H1 (cell line): Measurements from ENCODE around the gene GPBP1. TPM values are rescaled to one million over a fixed set of nuclear protein-coding genes. Genes with fewer than 3 reads are reported as not detected.

Experiments used
- CTCF ChIA-PET: fragments of 300-600 bp; sonication (Branson Sonifier 250); formaldehyde crosslinking; loops from one replicate; lab custom pipeline; 2021; ENCODE audit not compliant: partially characterized antibody; lab: Charles Lee
- POLR2A ChIA-PET: fragments of 300-600 bp; sonication (Branson Sonifier 250); formaldehyde crosslinking; loops from one replicate; lab custom pipeline; 2021; ENCODE audit warnings: inconsistent platforms; ENCODE audit not compliant: partially characterized antibody; lab: Charles Lee
- DNase-seq, 2 experiments: peaks; one replicate each; pipeline versions ENCODE4 v3.0.0 to v3.0.0-alpha.2; 2010 to 2022; ENCODE audit warnings: low spot score in 2 of 2, low read depth in 1 of 2, mixed read lengths in 1 of 2
- FAIRE-seq: peaks from 2 replicates; lab custom pipeline; 2011; peaks lifted over from hg19 to GRCh38; lab: Jason Lieb, UNC
- H2AFZ ChIP-seq: 2 replicates; pipeline ENCODE4 v1.8.1; 2012; ENCODE audit warnings: low read length, inconsistent platforms
- H2AK5ac ChIP-seq: 2 replicates; pipeline ENCODE4 v1.6.1; 2013; ENCODE audit warnings: low read depth, low read length
- H2BK120ac ChIP-seq: replicated peaks from 2 replicates; pipeline ENCODE3; 2013; ENCODE audit warnings: low read depth, low read length, inconsistent platforms
- H2BK12ac ChIP-seq: 2 replicates; pipeline ENCODE4 v1.6.1; 2013; ENCODE audit warnings: low read depth, low read length
- H2BK15ac ChIP-seq: 2 replicates; pipeline ENCODE4 v1.6.1; 2013; ENCODE audit warnings: low read length
- H2BK20ac ChIP-seq: 2 replicates; pipeline ENCODE4 v1.6.1; 2013; ENCODE audit warnings: low read length
- H2BK5ac ChIP-seq: 2 replicates; pipeline ENCODE4 v1.6.1; 2013; ENCODE audit warnings: low read depth, low read length
- H3K14ac ChIP-seq: 2 replicates; pipeline ENCODE4 v1.6.1; 2013; ENCODE audit warnings: inconsistent platforms; ENCODE audit not compliant: insufficient read length
- H3K18ac ChIP-seq: 2 replicates; pipeline ENCODE4 v1.6.1; 2013; ENCODE audit warnings: low read length; ENCODE audit errors: extremely low read depth
- H3K23ac ChIP-seq: 2 replicates; pipeline ENCODE4 v1.6.1; 2013; ENCODE audit warnings: inconsistent platforms; ENCODE audit not compliant: insufficient read length
- H3K23me2 ChIP-seq: 2 replicates; pipeline ENCODE4 v1.6.1; 2013; ENCODE audit warnings: low read depth, low read length
- H3K27ac ChIP-seq: 2 replicates; pipeline ENCODE4 v1.6.1; 2011; ENCODE audit warnings: low read depth, low read length, inconsistent platforms
- H3K27me3 ChIP-seq, 4 experiments: replicated peaks in 1 of 4; 1 replicate in 1 of 4; 2 replicates in 3 of 4; pipeline versions ENCODE4 v1.6.1 to v1.8.1; 2011 to 2013; ENCODE audit warnings: low read length in 3 of 4, mild to moderate bottlenecking in 3 of 4, inconsistent platforms in 2 of 4, mixed read lengths in 2 of 4, moderate library complexity in 1 of 4; ENCODE audit not compliant: control insufficient read depth in 3 of 4, insufficient read depth in 3 of 4; ENCODE audit errors: extremely low read depth in 1 of 4
- H3K36me3 ChIP-seq, 4 experiments: 2 replicates each; pipeline versions ENCODE4 v1.6.1 to v1.8.1; 2011 to 2013; ENCODE audit warnings: mild to moderate bottlenecking in 4 of 4, low read length in 3 of 4, moderate library complexity in 2 of 4, control low read depth in 1 of 4, inconsistent platforms in 1 of 4; ENCODE audit not compliant: insufficient read depth in 4 of 4, control insufficient read depth in 2 of 4
- H3K4ac ChIP-seq: replicated peaks from 2 replicates; pipeline ENCODE3; 2013; ENCODE audit warnings: low read length, low read depth, mixed read lengths, inconsistent platforms; ENCODE audit not compliant: insufficient read length
- H3K4me1 ChIP-seq, 4 experiments: replicated peaks in 1 of 4; 1 replicate in 1 of 4; 2 replicates in 3 of 4; pipeline versions ENCODE4 v1.6.1 to v1.8.1; 2011 to 2013; ENCODE audit warnings: low read length in 3 of 4, inconsistent platforms in 2 of 4, mixed read lengths in 1 of 4; ENCODE audit not compliant: insufficient read depth in 4 of 4, control insufficient read depth in 3 of 4
- H3K4me2 ChIP-seq, 2 experiments: 2 replicates each; pipeline versions ENCODE4 v1.6.1 to v1.8.1; 2011 to 2013; ENCODE audit warnings: low read depth in 2 of 2, low read length in 2 of 2, control low read depth in 1 of 2, inconsistent platforms in 1 of 2, mild to moderate bottlenecking in 1 of 2; ENCODE audit not compliant: insufficient read depth in 1 of 2
- H3K4me3 ChIP-seq, 4 experiments: fragments of 200-600, 300-600 bp in 1 of 4; sonication (generic), shearing (Covaris generic), sonication (Bioruptor Twin) in 1 of 4; 2 replicates each; pipeline versions ENCODE4 v1.5.1 to v1.8.1; 2011 to 2016; ENCODE audit warnings: low read length in 4 of 4, low read depth in 3 of 4, control low read depth in 2 of 4, inconsistent platforms in 2 of 4, mild to moderate bottlenecking in 2 of 4, mixed read lengths in 1 of 4, moderate library complexity in 1 of 4; ENCODE audit not compliant: insufficient read depth in 2 of 4; ENCODE audit errors: extremely low read depth in 1 of 4
- H3K56ac ChIP-seq: replicated peaks from 2 replicates; pipeline ENCODE3; 2013; ENCODE audit warnings: low read depth, mild to moderate bottlenecking, mixed read lengths, low read length, inconsistent platforms; ENCODE audit not compliant: insufficient read length
- H3K79me1 ChIP-seq: 2 replicates; pipeline ENCODE4 v1.6.1; 2013; ENCODE audit warnings: low read depth, low read length, control low read depth
- H3K79me2 ChIP-seq, 2 experiments: 2 replicates each; pipeline versions ENCODE4 v1.6.1 to v1.8.1; 2012 to 2013; ENCODE audit warnings: low read length in 2 of 2, mild to moderate bottlenecking in 2 of 2, inconsistent platforms in 1 of 2; ENCODE audit not compliant: insufficient read depth in 2 of 2, control insufficient read depth in 1 of 2
- H3K9ac ChIP-seq, 4 experiments: replicated peaks in 1 of 4; 1 replicate in 1 of 4; 2 replicates in 3 of 4; pipeline versions ENCODE4 v1.6.1 to v1.8.1; 2011 to 2013; ENCODE audit warnings: low read depth in 3 of 4, low read length in 3 of 4, control low read depth in 2 of 4, mild to moderate bottlenecking in 2 of 4, moderate library complexity in 2 of 4, inconsistent platforms in 1 of 4; ENCODE audit errors: extremely low read depth in 1 of 4
- H3K9me3 ChIP-seq, 2 experiments: 2 replicates each; pipeline versions ENCODE4 v1.6.1 to v1.8.1; 2012 to 2013; ENCODE audit warnings: mild to moderate bottlenecking in 2 of 2, moderate library complexity in 2 of 2, control low read depth in 1 of 2, inconsistent platforms in 1 of 2, low read depth in 1 of 2, low read length in 1 of 2, mixed read lengths in 1 of 2; ENCODE audit not compliant: insufficient read depth in 2 of 2
- H4K20me1 ChIP-seq, 2 experiments: replicated peaks in 1 of 2; 2 replicates each; pipeline versions ENCODE3 to v1.8.1; 2011 to 2013; ENCODE audit warnings: inconsistent platforms in 2 of 2, low read length in 2 of 2, mild to moderate bottlenecking in 1 of 2; ENCODE audit not compliant: insufficient read depth in 2 of 2, control insufficient read depth in 1 of 2
- H4K5ac ChIP-seq: 2 replicates; pipeline ENCODE4 v1.6.1; 2013; ENCODE audit warnings: low read length, low read depth, mixed read lengths, inconsistent platforms; ENCODE audit not compliant: insufficient read length
- H4K8ac ChIP-seq: 2 replicates; pipeline ENCODE4 v1.8.0; 2013; ENCODE audit warnings: mild to moderate bottlenecking, moderate library complexity, low read length, inconsistent platforms; ENCODE audit not compliant: insufficient read depth; ENCODE audit errors: extremely low read depth
- H4K91ac ChIP-seq: replicated peaks from 2 replicates; pipeline ENCODE3; 2013; ENCODE audit warnings: low read length, mixed read lengths, inconsistent platforms; ENCODE audit not compliant: insufficient read length
- ASH2L ChIP-seq: fragments of 200-600, 300-600 bp; sonication (generic); IDR thresholded peaks from one replicate; pipeline ENCODE4 v1.7.1; 2017; ENCODE audit warnings: low read length
- CEBPB ChIP-seq: IDR thresholded peaks from 2 replicates; pipeline ENCODE4 v1.6.1; 2012; ENCODE audit warnings: low read depth, low read length
- CHD1 ChIP-seq: IDR thresholded peaks from 2 replicates; pipeline ENCODE4 v1.6.1; 2012; ENCODE audit warnings: low read depth, low read length, improper control_type of control experiment
- EZH2 ChIP-seq: fragments of 200-600 bp; sonication (generic); IDR thresholded peaks from 2 replicates; pipeline ENCODE4 v1.7.1; 2012; ENCODE audit warnings: low read depth, mild to moderate bottlenecking, moderate library complexity, low read length, inconsistent platforms; ENCODE audit not compliant: severe bottlenecking
- HDAC6 ChIP-seq: IDR thresholded peaks from one replicate; pipeline ENCODE4 v1.7.1; 2012; ENCODE audit warnings: low read depth, mild to moderate bottlenecking, inconsistent platforms, low read length, moderate library complexity
- KDM5A ChIP-seq: fragments of 200-600 bp; IDR thresholded peaks from 2 replicates; pipeline ENCODE4 v1.7.1; 2012; ENCODE audit warnings: mild to moderate bottlenecking, low read length, inconsistent platforms, mixed read lengths
- POU5F1 ChIP-seq: IDR thresholded peaks from 2 replicates; pipeline ENCODE4 v1.6.1; 2011; ENCODE audit warnings: low read depth, mild to moderate bottlenecking, low read length, moderate library complexity
- SAP30 ChIP-seq: fragments of 300-600 bp; sonication (generic); IDR thresholded peaks from 2 replicates; pipeline ENCODE4 v1.7.1; 2012; ENCODE audit warnings: low read length, moderate library complexity, mild to moderate bottlenecking, inconsistent platforms; ENCODE audit not compliant: insufficient read depth, insufficient replicate concordance
- SIN3A ChIP-seq, 2 experiments: IDR thresholded peaks in 1 of 2; conservative IDR thresholded peaks in 1 of 2; 2 replicates each; pipeline ENCODE4 v1.6.1; 2011 to 2012; ENCODE audit warnings: low read length in 2 of 2, improper control_type of control experiment in 1 of 2, low read depth in 1 of 2, mild to moderate bottlenecking in 1 of 2
- SP1 ChIP-seq: IDR thresholded peaks from 2 replicates; pipeline ENCODE4 v1.6.1; 2011; ENCODE audit warnings: low read depth, low read length
- SRF ChIP-seq: IDR thresholded peaks from 2 replicates; pipeline ENCODE4 v1.6.1; 2011; ENCODE audit warnings: mild to moderate bottlenecking, low read depth, low read length, moderate library complexity
- TAF7 ChIP-seq: optimal IDR thresholded peaks from 2 replicates; pipeline ENCODE3; 2011; ENCODE audit warnings: low read depth, mild to moderate bottlenecking, inconsistent platforms, low read length, moderate library complexity, borderline replicate concordance
- USF2 ChIP-seq: IDR thresholded peaks from 2 replicates; pipeline ENCODE4 v1.6.1; 2011; ENCODE audit warnings: low read length, improper control_type of control experiment
- WGBS, 2 experiments: shearing (Covaris generic) in 1 of 2; methylation state at CpG; one replicate each; pipeline versions ENCODE4 v1.1.6 to v1.1.7; 2013 to 2015; ENCODE audit warnings: low lambda C conversion rate in 2 of 2, mixed read lengths in 2 of 2, inconsistent platforms in 1 of 2, low coverage in 1 of 2, missing lambda C conversion rate in 1 of 2; ENCODE audit not compliant: insufficient replicate concordance in 2 of 2, insufficient coverage in 1 of 2, insufficient read length in 1 of 2; ENCODE audit errors: extremely low coverage in 1 of 2, missing lambda C conversion rate in 1 of 2; 5-methylcytosine and 5-hydroxymethylcytosine counted together
- polyA plus RNA-seq, 7 experiments: library from polyadenylated mRNA; depleted of rRNA in 3 of 7; stranded (reverse) in 5 of 7; unstranded in 2 of 7; fragments of >200 nt in 5 of 7; fragments of 200-250 nt in 2 of 7; gene quantifications; 1 replicate in 5 of 7; 2 replicates in 1 of 7; 4 replicates in 1 of 7; pipeline versions ENCODE4 v1.2.1 to v1.2.3, GENCODE V29; 2011 to 2013; ENCODE audit warnings: missing spikeins in 2 of 7, mixed read lengths in 2 of 7
- total RNA-seq: library from RNA; stranded (reverse); fragmentation: NEBNext Ultra II Directional; extraction: Animal tissue kit (Norgen Biotek cat#: 25700); gene quantifications from 2 replicates; pipeline ENCODE4 v1.2.1, GENCODE V29; 2021

Gene GPBP1
- total and polyA plus RNA-seq, 2 of the 8 experiments (the other 6 are each of a cell fraction or from before 2014, with no cell fraction given): 29.2 to 108 TPM

DNA sequence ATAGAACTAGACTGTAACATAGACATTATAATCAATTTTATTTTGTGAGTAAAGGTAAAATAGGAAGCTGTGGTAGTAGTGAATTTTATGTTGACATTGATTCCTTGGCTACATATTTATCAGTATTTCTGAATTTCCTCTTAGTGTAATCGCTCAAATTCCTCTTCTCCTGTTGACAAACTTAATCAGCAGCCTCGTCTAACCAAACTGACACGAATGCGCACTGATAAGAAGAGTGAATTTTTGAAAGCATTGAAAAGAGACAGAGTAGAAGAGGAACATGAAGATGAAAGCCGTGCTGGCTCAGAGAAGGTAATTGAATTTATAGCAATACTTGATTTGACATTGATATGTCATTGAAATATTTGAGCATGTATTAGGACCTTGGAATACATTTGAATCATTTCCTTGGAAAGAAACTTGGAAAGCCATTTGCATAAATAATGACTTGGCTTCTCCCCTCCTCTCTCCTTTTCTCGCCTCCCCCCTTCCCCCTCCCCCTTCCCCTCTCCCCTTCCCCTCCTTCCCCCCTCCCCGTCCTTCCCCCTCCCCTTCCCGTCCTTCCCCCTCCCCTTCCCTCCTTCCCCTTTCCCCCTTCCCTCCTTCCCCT, 75.5 kb downstream of the GPBP1 start:
- FAIRE-seq (no peak), DNase-seq (no peak)
- no peak overlapping the region for H2BK20ac ChIP-seq
- H3K23ac ChIP-seq: no peak overlapping the region
- no peak overlapping the region for H3K9ac ChIP-seq
- no peaks in the 10 kb centered on the region for H3K27me3 ChIP-seq
- no peak overlapping the region for H2BK15ac ChIP-seq
- H3K27ac ChIP-seq: no peak overlapping the region
- CTCF ChIA-PET: no interaction called here
- peaks cover 0 to 14% of the 10 kb centered on the region in 2 experiments; a peak in 2 of 4 replicates for H3K79me2 ChIP-seq
- H3K14ac ChIP-seq: no peak overlapping the region
- peaks cover 0 to 2% of the 10 kb centered on the region in 2 experiments for H4K20me1 ChIP-seq
- H4K8ac ChIP-seq: no peak overlapping the region; the same call in 1 of the 2 replicates
- no peak overlapping the region for H3K4me3 ChIP-seq
- no peaks in the 10 kb centered on the region for H3K9me3 ChIP-seq
- no peak overlapping the region for H2BK5ac ChIP-seq
- no peak overlapping the region for H4K91ac ChIP-seq
- H2BK120ac ChIP-seq: no peak overlapping the region
- H3K23me2 ChIP-seq: no peaks in the 10 kb centered on the region
- no peak overlapping the region for H3K18ac ChIP-seq
- H2AK5ac ChIP-seq: no peak overlapping the region
- peaks cover 3% of the 10 kb centered on the region; the same call in 1 of the 2 replicates for H3K79me1 ChIP-seq
- no peak overlapping the region for H2AFZ ChIP-seq
- 93% methylated on average over 5 of the region's 8 CpGs; no CpG with 5 or more reads in 1 of the 2 experiments for WGBS, 2 experiments
- no peak overlapping the region for H4K5ac ChIP-seq
- H3K4ac ChIP-seq: no peak overlapping the region
- H3K56ac ChIP-seq: no peak overlapping the region
- H3K4me1 ChIP-seq: no peaks in the 10 kb centered on the region; a peak in 1 of 7 replicates
- peaks cover 8 to 79% (median 45%) of the 10 kb centered on the region in 4 experiments for H3K36me3 ChIP-seq
- H3K4me2 ChIP-seq: no peak overlapping the region
- POLR2A ChIA-PET: no interaction called here
- H2BK12ac ChIP-seq: no peak overlapping the region
- TF ChIP-seq TAF7: no peak
- no peak for TF ChIP-seq SP1
- no peak for TF ChIP-seq POU5F1
- TF ChIP-seq SIN3A (conservative IDR thresholded peaks at IDR 0.05 in 1 of 2, IDR thresholded peaks at IDR 0.05 in 1 of 2; ENCODE audit: low read depth in 1 of 2, low read length in 2 of 2): no peak
- TF ChIP-seq KDM5A: no peak
- no peak for TF ChIP-seq SAP30
- no peak for TF ChIP-seq CHD1
- no peak for TF ChIP-seq HDAC6
- TF ChIP-seq CEBPB: no peak
- TF ChIP-seq ASH2L: no peak
- TF ChIP-seq EZH2: no peak
- no peak for TF ChIP-seq USF2
- TF ChIP-seq SRF: no peak
